GM18502 (cell line): ENCODE results near the gene SETD1B.
"Not testable (repeated sequence)": the region's sequence is repeated elsewhere in the genome, so short reads cannot be mapped to it uniquely, and the experiment has no call there.

ENCODE experiments used
- ATAC-seq: cut with Tn5 transposase; IDR thresholded peaks from one replicate; pipeline ENCODE4 v1.9.1; 2021; ENCODE audit warnings: mild to moderate bottlenecking; ENCODE audit not compliant: unreplicated experiment, poor library complexity

SETD1B gene

GRCh38 chr12:121779422-121779895 lies 24.4 kb upstream of the SETD1B start:
- no peak for ATAC-seq

DNA sequence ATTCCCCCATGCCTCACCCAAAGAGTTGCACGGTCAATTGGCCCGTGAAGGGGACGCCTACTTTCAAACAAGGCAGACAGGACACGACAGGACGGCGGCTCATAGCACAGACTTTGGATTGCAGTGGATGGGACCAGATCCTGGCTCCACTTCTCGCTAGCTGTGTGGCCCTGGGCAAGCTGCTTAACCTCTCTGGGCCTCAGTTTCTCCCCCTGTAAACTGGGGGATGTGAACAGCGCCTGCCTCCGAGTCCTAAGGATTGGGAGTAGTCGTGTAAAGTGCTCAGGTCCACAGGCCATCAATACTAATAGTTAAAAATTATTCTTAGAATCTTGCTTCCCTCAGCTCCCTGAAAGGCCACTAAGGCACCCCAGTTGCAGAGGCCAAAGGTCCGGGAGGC lies 23.4 kb upstream of the SETD1B start:
- ATAC-seq, result no peak

DNA sequence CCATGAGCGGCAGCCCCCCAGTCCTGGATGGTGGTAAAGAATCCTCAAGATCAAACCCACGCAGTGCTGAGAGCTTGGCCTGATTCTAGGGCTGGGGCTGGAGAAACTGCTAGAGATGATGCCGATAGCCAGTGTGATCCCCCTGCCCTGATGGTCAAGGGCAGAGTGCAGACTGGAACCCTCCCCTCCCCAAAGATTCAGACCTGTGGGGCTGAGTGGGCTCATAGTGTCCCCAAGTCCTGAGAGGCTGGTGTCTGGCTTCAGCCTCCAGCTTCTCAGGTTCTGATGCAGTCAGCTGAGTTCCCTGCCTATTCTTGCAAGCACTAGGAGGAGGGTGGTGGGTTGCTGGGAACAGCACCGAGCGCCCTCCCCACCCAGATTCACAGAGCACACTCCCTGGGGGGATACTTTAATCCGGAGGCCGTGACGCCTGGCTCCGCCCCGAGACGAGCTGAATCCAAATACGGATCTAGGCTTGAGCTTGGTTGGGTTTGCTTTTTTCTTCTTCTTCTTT lies 22.3 kb upstream of the SETD1B start:
- peak; percentile 23 for ATAC-seq

DNA sequence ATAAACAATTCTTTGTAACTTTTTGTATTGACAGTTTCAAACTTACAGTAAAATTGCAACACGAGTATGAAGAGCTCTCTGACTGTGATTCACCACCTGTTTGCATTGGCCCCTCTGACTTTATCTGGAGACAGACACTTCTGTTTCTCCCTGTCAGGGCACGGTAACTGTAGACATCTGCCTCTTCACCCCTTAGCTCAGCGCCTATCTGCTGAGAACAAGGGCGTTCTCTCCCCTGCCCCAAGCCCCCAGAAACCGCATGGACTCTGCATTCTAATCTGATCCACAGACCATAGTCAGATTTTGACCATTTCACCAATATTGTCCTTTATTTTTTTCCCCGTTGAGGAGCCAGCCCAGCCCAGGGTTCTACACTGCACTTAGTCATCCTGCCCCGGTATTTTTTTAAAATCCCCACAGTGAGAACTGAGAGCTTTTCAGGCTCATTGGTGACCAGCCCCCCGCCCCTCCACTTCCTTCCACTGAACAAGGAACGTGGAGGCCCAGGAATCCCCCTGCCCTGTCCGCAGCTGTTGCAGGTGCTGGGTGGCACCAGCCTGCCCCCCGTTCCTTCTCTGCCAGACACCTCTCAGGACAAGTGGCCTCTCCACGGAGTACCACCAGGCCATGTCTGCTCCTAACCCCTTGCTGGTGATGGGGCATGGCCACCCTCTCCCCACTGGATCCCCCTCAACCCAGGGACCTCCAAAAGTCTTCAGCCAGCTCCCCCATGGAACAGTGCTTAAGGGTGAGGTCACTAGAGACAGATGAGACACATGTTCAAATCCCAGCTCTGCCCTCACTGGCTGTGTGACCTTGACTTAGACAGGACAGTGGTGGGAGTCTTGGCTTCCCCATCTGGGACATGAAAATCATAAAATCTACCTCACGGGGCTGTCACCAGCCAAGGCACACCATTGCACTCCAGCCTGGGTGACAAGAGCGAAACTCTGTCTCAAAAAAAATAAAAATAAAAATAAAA lies 21.5 kb upstream of the SETD1B start:
- ATAC-seq, result peak; percentile 53

DNA sequence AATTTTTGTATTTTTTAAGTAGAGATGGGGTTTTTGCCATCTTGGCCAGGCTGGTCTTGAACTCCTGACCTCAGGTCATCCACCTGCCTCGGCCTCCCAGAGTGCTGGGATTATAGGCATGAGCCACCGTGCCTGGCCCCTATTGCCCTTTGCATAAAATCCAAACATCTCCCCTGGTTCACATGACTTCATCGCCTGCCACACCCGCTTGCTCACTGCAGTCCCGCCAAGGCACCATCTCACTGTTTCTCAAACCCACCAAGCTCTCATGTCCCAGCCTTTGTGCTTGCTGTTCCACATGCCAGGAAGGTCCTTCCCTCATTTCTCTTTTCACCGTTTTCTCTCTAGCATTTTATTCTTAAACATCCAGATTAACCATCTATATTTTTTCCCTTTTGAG lies 20.0 kb upstream of the SETD1B start:
- ATAC-seq, result no peak

GRCh38 chr12:121784460-121784859 lies 19.3 kb upstream of the SETD1B start:
- ATAC-seq, result no peak

DNA sequence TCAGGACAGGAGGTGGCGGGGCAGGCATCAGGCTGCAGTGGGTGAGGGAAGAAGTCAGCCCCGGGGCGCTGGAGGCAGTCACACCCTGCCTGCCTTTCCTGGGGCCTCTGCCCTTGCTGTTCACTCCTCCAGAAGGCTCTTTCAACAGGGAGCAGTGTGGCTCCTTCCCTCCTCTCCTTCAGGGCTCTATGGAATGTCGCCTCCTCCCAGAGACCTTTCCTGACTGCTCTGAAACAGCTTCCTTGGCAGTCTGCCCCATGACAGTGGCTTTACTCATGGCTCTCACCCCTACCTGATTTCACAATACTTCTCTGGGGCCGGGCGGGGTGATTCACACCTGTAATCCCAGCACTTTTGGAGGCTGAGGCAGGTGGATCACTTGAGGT lies 17.4 kb upstream of the SETD1B start:
- no peak for ATAC-seq

DNA sequence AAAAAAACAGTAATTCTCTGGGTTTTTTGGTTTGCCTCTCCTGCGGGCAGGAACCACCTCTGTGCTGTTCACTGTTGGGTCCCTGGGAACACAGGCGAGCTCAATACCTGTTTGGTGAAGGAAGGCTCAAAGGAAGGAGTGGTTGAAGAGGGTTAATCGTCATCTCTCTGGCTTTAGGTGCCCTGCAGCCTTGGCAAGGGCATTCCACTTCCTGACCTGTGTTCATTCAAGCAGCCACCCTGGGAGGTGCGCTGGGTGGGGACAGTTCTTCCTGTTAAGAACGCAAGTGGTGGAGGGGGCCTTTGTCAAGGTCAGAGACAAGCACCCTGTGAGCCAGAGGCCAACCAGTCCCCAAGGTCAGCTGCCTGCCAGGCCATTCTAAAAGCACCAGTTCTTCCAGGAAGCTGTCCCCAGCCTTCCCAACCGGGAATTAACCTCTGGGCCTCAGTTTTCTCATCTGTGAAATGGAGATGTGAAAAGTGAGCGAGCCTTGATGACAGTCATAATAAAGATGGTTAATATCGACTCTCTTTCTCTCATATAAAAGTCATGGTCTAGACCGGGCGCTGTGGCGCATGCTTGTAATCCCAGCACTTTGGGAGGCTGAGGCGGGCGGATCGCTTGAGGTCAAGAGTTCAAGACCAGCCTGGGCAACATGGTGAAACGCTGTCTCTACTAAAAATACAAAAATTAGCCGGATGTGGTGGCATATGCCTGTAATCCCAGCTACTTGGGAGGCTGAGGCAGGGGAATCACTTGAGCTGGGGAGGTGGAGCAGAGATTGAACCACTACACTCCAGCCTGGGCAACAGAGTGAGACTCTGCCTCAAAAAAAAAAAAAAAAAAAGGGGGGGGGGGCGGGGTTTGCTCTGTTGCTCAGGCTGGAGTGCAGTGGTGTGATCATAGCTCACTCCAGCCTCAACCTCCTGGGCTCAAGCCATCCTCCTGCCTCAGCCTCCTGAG lies 16.5 kb upstream of the SETD1B start:
- no peak for ATAC-seq

GRCh38 chr12:121788176-121788818 lies 15.5 kb upstream of the SETD1B start:
- no peak for ATAC-seq

GRCh38 chr12:121789233-121789781 lies 14.5 kb upstream of the SETD1B start:
- peak; percentile 20 for ATAC-seq

- peak; percentile 45 for ATAC-seq
Observed at GRCh38 chr12:121789800-121790728, 13.7 kb upstream of the SETD1B start.

GRCh38 chr12:121790785-121791184 lies 13.0 kb upstream of the SETD1B start:
- ATAC-seq, result not testable (repeated sequence)

- ATAC-seq, result no peak
Observed at GRCh38 chr12:121791671-121792551, 11.9 kb upstream of the SETD1B start.

- no peak for ATAC-seq
Observed at GRCh38 chr12:121792607-121793439, 11.0 kb upstream of the SETD1B start.

DNA sequence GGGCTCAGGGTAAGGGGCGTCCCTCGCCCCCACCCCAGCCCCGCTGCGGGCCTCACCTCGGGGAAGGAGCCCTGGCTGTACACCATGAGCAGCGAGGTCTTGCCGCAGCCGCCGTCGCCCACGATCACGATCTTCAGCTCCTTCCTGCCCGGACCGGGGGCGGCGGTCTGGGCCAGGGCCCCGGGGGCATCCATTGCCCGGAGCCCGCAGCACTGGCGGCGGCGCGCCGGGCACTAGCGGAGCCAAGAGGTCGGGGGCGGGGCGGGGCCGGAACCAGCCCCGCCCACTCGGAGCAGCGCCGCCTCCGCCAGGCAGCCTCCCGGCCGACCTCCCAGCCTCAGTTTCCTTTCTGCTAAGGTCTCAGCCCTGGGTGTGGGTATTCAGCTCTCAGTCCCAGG lies 10.4 kb upstream of the SETD1B start, which contains the start of gene RHOF:
Gene RHOF, minus strand, starts transcription at position 249 of the 398 bp plus-strand sequence. Its CDS starts 55 bp downstream, at position 194.
- ATAC-seq, result peak; percentile 19

GRCh38 chr12:121793838-121794533 lies 9.8 kb upstream of the SETD1B start:
- ATAC-seq, result peak; percentile 52
